ENCODE results near the gene HABP2.

Gene HABP2

GRCh38 chr10:113511419-113511818 lies 41.4 kb upstream of the HABP2 start:
- no peaks in the 10 kb centered on the region for H3K9me3 ChIP-seq (ENCODE audit: insufficient read depth, low read length, severe bottlenecking)
- no peaks in the 10 kb centered on the region for H3K4me1 ChIP-seq (ENCODE audit: insufficient read depth, low read length)
- ATAC-seq (ENCODE audit: insufficient read depth, low read depth) (no peak), DNase-seq (no peak)
- H2AFZ ChIP-seq (ENCODE audit: low read depth, low read length) = no peak overlapping the region
- H3K27ac ChIP-seq (ENCODE audit: low read length) = no peak overlapping the region
- H3K4me3 ChIP-seq (ENCODE audit: low read depth in 1 of 2, low read length in 2 of 2) = no peak overlapping the region
- no peaks in the 10 kb centered on the region for H3K79me2 ChIP-seq (ENCODE audit: insufficient read depth, low read length)
- no peak for TF ChIP-seq EZH2 (IDR thresholded peaks at IDR 0.05; ENCODE audit: borderline replicate concordance, low read depth, low read length, severe bottlenecking)
- TF ChIP-seq CTCF (IDR thresholded peaks at IDR 0.05; ENCODE audit: borderline replicate concordance, extremely low read depth, low read length, poor library complexity, severe bottlenecking) = no peak
- 0 out of 2 replicates have a peak, but pooled peaks cover 3% of the 10 kb centered on the region for H4K20me1 ChIP-seq (ENCODE audit: insufficient read depth, low read length)
- H3K36me3 ChIP-seq (ENCODE audit: insufficient read depth, low read length) = no peaks in the 10 kb centered on the region
- peaks cover 6% of the 10 kb centered on the region for H3K27me3 ChIP-seq (ENCODE audit: insufficient read depth, low read length, poor library complexity)
- no peak overlapping the region for H3K9ac ChIP-seq (ENCODE audit: low read depth, low read length)
- no peak overlapping the region for H3K4me2 ChIP-seq (ENCODE audit: insufficient read depth, low read length)

- no peak for DNase-seq
- 0 out of 2 replicates have a peak, but pooled peaks cover 3% of the 10 kb centered on the region for H4K20me1 ChIP-seq (ENCODE audit: insufficient read depth, low read length)
- no peak for ATAC-seq (ENCODE audit: insufficient read depth, low read depth)
- no peaks in the 10 kb centered on the region for H3K9me3 ChIP-seq (ENCODE audit: insufficient read depth, low read length, severe bottlenecking)
- peaks cover 18% of the 10 kb centered on the region for H3K27me3 ChIP-seq (ENCODE audit: insufficient read depth, low read length, poor library complexity)
- no peaks in the 10 kb centered on the region for H3K4me1 ChIP-seq (ENCODE audit: insufficient read depth, low read length)
- no peak overlapping the region for H3K4me2 ChIP-seq (ENCODE audit: insufficient read depth, low read length)
- H3K27ac ChIP-seq (ENCODE audit: low read length) = no peak overlapping the region
- TF ChIP-seq CTCF (IDR thresholded peaks at IDR 0.05; ENCODE audit: borderline replicate concordance, extremely low read depth, low read length, poor library complexity, severe bottlenecking) (no peak), EZH2 (IDR thresholded peaks at IDR 0.05; ENCODE audit: borderline replicate concordance, low read depth, low read length, severe bottlenecking) (no peak)
- no peaks in the 10 kb centered on the region for H3K79me2 ChIP-seq (ENCODE audit: insufficient read depth, low read length)
- H3K4me3 ChIP-seq (ENCODE audit: low read depth in 1 of 2, low read length in 2 of 2) = no peak overlapping the region
- no peak overlapping the region for H3K9ac ChIP-seq (ENCODE audit: low read depth, low read length)
- no peaks in the 10 kb centered on the region for H3K36me3 ChIP-seq (ENCODE audit: insufficient read depth, low read length)
- H2AFZ ChIP-seq (ENCODE audit: low read depth, low read length) = no peak overlapping the region
Observed at GRCh38 chr10:113515161-113515560, 37.7 kb upstream of the HABP2 start.

- ATAC-seq (ENCODE audit: insufficient read depth, low read depth) = no peak
- H3K9me3 ChIP-seq (ENCODE audit: insufficient read depth, low read length, severe bottlenecking) = no peaks in the 10 kb centered on the region
- H3K36me3 ChIP-seq (ENCODE audit: insufficient read depth, low read length) = no peaks in the 10 kb centered on the region
- peaks cover 18% of the 10 kb centered on the region for H3K27me3 ChIP-seq (ENCODE audit: insufficient read depth, low read length, poor library complexity)
- TF ChIP-seq EZH2 (IDR thresholded peaks at IDR 0.05; ENCODE audit: borderline replicate concordance, low read depth, low read length, severe bottlenecking) (no peak), CTCF (IDR thresholded peaks at IDR 0.05; ENCODE audit: borderline replicate concordance, extremely low read depth, low read length, poor library complexity, severe bottlenecking) (no peak)
- no peak for DNase-seq
- H3K9ac ChIP-seq (ENCODE audit: low read depth, low read length) = no peak overlapping the region
- 0 out of 2 replicates have a peak, but pooled peaks cover 3% of the 10 kb centered on the region for H4K20me1 ChIP-seq (ENCODE audit: insufficient read depth, low read length)
- no peaks in the 10 kb centered on the region for H3K79me2 ChIP-seq (ENCODE audit: insufficient read depth, low read length)
- no peak overlapping the region for H3K4me2 ChIP-seq (ENCODE audit: insufficient read depth, low read length)
- no peak overlapping the region for H3K27ac ChIP-seq (ENCODE audit: low read length)
- H3K4me1 ChIP-seq (ENCODE audit: insufficient read depth, low read length) = no peaks in the 10 kb centered on the region
- no peak overlapping the region for H2AFZ ChIP-seq (ENCODE audit: low read depth, low read length)
- no peak overlapping the region for H3K4me3 ChIP-seq (ENCODE audit: low read depth in 1 of 2, low read length in 2 of 2)
Observed at GRCh38 chr10:113515601-113516000, 37.3 kb upstream of the HABP2 start.

- H4K20me1 ChIP-seq (ENCODE audit: insufficient read depth, low read length) = peaks cover 7% of the 10 kb centered on the region
- no peak for DNase-seq
- H3K27me3 ChIP-seq (ENCODE audit: insufficient read depth, low read length, poor library complexity) = peaks cover 18% of the 10 kb centered on the region
- H3K4me2 ChIP-seq (ENCODE audit: insufficient read depth, low read length) = no peak overlapping the region
- H3K36me3 ChIP-seq (ENCODE audit: insufficient read depth, low read length) = no peaks in the 10 kb centered on the region
- TF ChIP-seq CTCF (IDR thresholded peaks at IDR 0.05; ENCODE audit: borderline replicate concordance, extremely low read depth, low read length, poor library complexity, severe bottlenecking) = no peak
- no peak for TF ChIP-seq EZH2 (IDR thresholded peaks at IDR 0.05; ENCODE audit: borderline replicate concordance, low read depth, low read length, severe bottlenecking)
- H2AFZ ChIP-seq (ENCODE audit: low read depth, low read length) = no peak overlapping the region
- no peaks in the 10 kb centered on the region for H3K79me2 ChIP-seq (ENCODE audit: insufficient read depth, low read length)
- H3K9ac ChIP-seq (ENCODE audit: low read depth, low read length) = no peak overlapping the region
- no peak overlapping the region for H3K27ac ChIP-seq (ENCODE audit: low read length)
- H3K4me1 ChIP-seq (ENCODE audit: insufficient read depth, low read length) = no peaks in the 10 kb centered on the region
- no peaks in the 10 kb centered on the region for H3K9me3 ChIP-seq (ENCODE audit: insufficient read depth, low read length, severe bottlenecking)
- no peak overlapping the region for H3K4me3 ChIP-seq (ENCODE audit: low read depth in 1 of 2, low read length in 2 of 2)
- no peak for ATAC-seq (ENCODE audit: insufficient read depth, low read depth)
Observed at GRCh38 chr10:113516061-113516460, 36.8 kb upstream of the HABP2 start.

Measured in DND-41 (cell line).